HEK293 (cell line): Measurements from ENCODE around the gene SLC38A10.
A peak's percentile ranks its signal among the peaks of the same experiment; 100 is the strongest.

ENCODE experiments used
- CTCF ChIA-PET: fragments of 350-600 bp; formaldehyde crosslinking; extraction: SDS; loops from one replicate; lab custom pipeline; 2021; ENCODE audit warnings: antibody characterized with exemption; lab: Yijun Ruan, JAX
- POLR2A ChIA-PET: fragments of 300-600 bp; formaldehyde crosslinking; extraction: SDS; loops from one replicate; lab custom pipeline; 2020; ENCODE audit warnings: antibody characterized with exemption, inconsistent platforms; lab: Yijun Ruan, JAX
- H3K27ac ChIP-seq: fragments of 200-500 bp; sonication (Bioruptor generic); 2 replicates; pipeline ENCODE4 v1.5.1; 2014; ENCODE audit warnings: low read depth, low read length, control low read depth, inconsistent platforms; ENCODE audit errors: extremely low read depth
- H3K36me3 ChIP-seq, 2 experiments: fragments of 200-500 bp in 1 of 2; sonication (Bioruptor generic) in 1 of 2; 1 replicate in 1 of 2; 2 replicates in 1 of 2; pipeline ENCODE4 v1.5.1; 2014 to 2017; ENCODE audit warnings: inconsistent platforms in 2 of 2, low read length in 2 of 2; ENCODE audit not compliant: control insufficient read depth in 2 of 2, insufficient read depth in 1 of 2
- H3K4me1 ChIP-seq: fragments of 200-500 bp; sonication (Bioruptor generic); 2 replicates; pipeline ENCODE4 v1.5.1; 2014; ENCODE audit warnings: mild to moderate bottlenecking, low read length, inconsistent platforms; ENCODE audit not compliant: control insufficient read depth, insufficient read depth
- H3K4me3 ChIP-seq: 2 replicates; pipeline ENCODE4 v1.5.1; 2011; ENCODE audit warnings: low read depth, mild to moderate bottlenecking, control low read depth, low read length, moderate library complexity
- H3K9me3 ChIP-seq: fragments of 200-500 bp; sonication (Bioruptor generic); 2 replicates; pipeline ENCODE4 v1.5.1; 2014; ENCODE audit warnings: low read depth, low read length, inconsistent platforms; ENCODE audit not compliant: control insufficient read depth, insufficient read depth
- HOXD13 ChIP-seq: sonication (generic); formaldehyde crosslinking; IDR thresholded peaks from 2 replicates; pipeline ENCODE4 v1.8.0; 2022; ENCODE audit warnings: missing genetic modification reagents, borderline replicate concordance
- KLF17 ChIP-seq: fragments of 450-650 bp; formaldehyde crosslinking; IDR thresholded peaks from 2 replicates; pipeline ENCODE4 v1.5.1; 2016; ENCODE audit warnings: missing biosample characterization, missing genetic modification characterization
- PBX3 ChIP-seq: sonication (generic); formaldehyde crosslinking; IDR thresholded peaks from 2 replicates; pipeline ENCODE4 v1.8.1; 2022; ENCODE audit warnings: mild to moderate bottlenecking, moderate library complexity, missing genetic modification reagents
- SCRT2 ChIP-seq: fragments of 450-650 bp; formaldehyde crosslinking; IDR thresholded peaks from 2 replicates; pipeline ENCODE4 v1.5.1; 2016; ENCODE audit warnings: missing biosample characterization, missing genetic modification characterization
- YY1 ChIP-seq: fragments of 450-650 bp; formaldehyde crosslinking; IDR thresholded peaks from 2 replicates; pipeline ENCODE4 v1.5.1; 2018; ENCODE audit warnings: missing biosample characterization, missing genetic modification characterization
- ZNF140 ChIP-seq: fragments of 450-650 bp; formaldehyde crosslinking; IDR thresholded peaks from 2 replicates; pipeline ENCODE4 v1.5.1; 2016; ENCODE audit warnings: missing biosample characterization, missing genetic modification characterization
- ZNF175 ChIP-seq: fragments of 450-650 bp; formaldehyde crosslinking; IDR thresholded peaks from 2 replicates; pipeline ENCODE4 v1.5.1; 2016; ENCODE audit warnings: missing biosample characterization, missing genetic modification characterization
- ZNF184 ChIP-seq: fragments of 450-650 bp; IDR thresholded peaks from 2 replicates; pipeline ENCODE4 v1.5.1; 2018; ENCODE audit warnings: missing biosample characterization, mild to moderate bottlenecking, missing genetic modification characterization
- ZNF223 ChIP-seq: fragments of 450-650 bp; formaldehyde crosslinking; IDR thresholded peaks from 2 replicates; pipeline ENCODE4 v1.5.1; 2016; ENCODE audit warnings: missing biosample characterization, missing genetic modification characterization
- ZNF24 ChIP-seq: fragments of 450-650 bp; formaldehyde crosslinking; IDR thresholded peaks from 2 replicates; pipeline ENCODE4 v1.5.1; 2016; ENCODE audit warnings: missing biosample characterization, missing genetic modification characterization
- ZNF354C ChIP-seq: fragments of 450-650 bp; formaldehyde crosslinking; IDR thresholded peaks from 2 replicates; pipeline ENCODE4 v1.5.1; 2016; ENCODE audit warnings: missing biosample characterization, missing genetic modification characterization, low read depth, borderline replicate concordance
- ZNF394 ChIP-seq: fragments of 450-650 bp; formaldehyde crosslinking; IDR thresholded peaks from 2 replicates; pipeline ENCODE4 v1.5.1; 2016; ENCODE audit warnings: missing biosample characterization, missing genetic modification characterization, mild to moderate bottlenecking, moderate library complexity, borderline replicate concordance
- ZNF513 ChIP-seq: fragments of 450-650 bp; IDR thresholded peaks from 2 replicates; pipeline ENCODE4 v1.5.1; 2018; ENCODE audit warnings: missing biosample characterization, missing genetic modification characterization
- ZNF521 ChIP-seq: fragments of 450-650 bp; formaldehyde crosslinking; IDR thresholded peaks from 2 replicates; pipeline ENCODE4 v1.5.1; 2017; ENCODE audit warnings: missing biosample characterization, mild to moderate bottlenecking, missing genetic modification characterization
- ZNF529 ChIP-seq: fragments of 450-650 bp; formaldehyde crosslinking; IDR thresholded peaks from 2 replicates; pipeline ENCODE4 v1.5.1; 2017; ENCODE audit warnings: missing genetic modification characterization, missing biosample characterization; ENCODE audit not compliant: insufficient replicate concordance
- ZNF544 ChIP-seq: fragments of 450-650 bp; formaldehyde crosslinking; IDR thresholded peaks from 2 replicates; pipeline ENCODE4 v1.5.0; 2017; ENCODE audit warnings: missing biosample characterization, missing genetic modification characterization
- ZNF549 ChIP-seq: fragments of 450-650 bp; IDR thresholded peaks from 2 replicates; pipeline ENCODE4 v1.5.1; 2018; ENCODE audit warnings: missing biosample characterization, missing genetic modification characterization, mild to moderate bottlenecking, inconsistent platforms, moderate library complexity
- ZNF558 ChIP-seq: fragments of 450-650 bp; formaldehyde crosslinking; IDR thresholded peaks from 2 replicates; pipeline ENCODE4 v1.5.1; 2016; ENCODE audit warnings: missing biosample characterization, missing genetic modification characterization
- ZNF585B ChIP-seq: fragments of 450-650 bp; formaldehyde crosslinking; IDR thresholded peaks from 2 replicates; pipeline ENCODE4 v1.5.1; 2016; ENCODE audit warnings: missing biosample characterization, missing genetic modification characterization
- ZNF600 ChIP-seq: fragments of 450-650 bp; formaldehyde crosslinking; IDR thresholded peaks from 2 replicates; pipeline ENCODE4 v1.5.1; 2016; ENCODE audit warnings: missing biosample characterization, missing genetic modification characterization
- ZNF660 ChIP-seq: fragments of 450-650 bp; IDR thresholded peaks from 2 replicates; pipeline ENCODE4 v1.5.1; 2018; ENCODE audit warnings: missing biosample characterization, mild to moderate bottlenecking, missing genetic modification characterization
- ZNF777 ChIP-seq: fragments of 450-650 bp; formaldehyde crosslinking; IDR thresholded peaks from 2 replicates; pipeline ENCODE4 v1.5.1; 2017; ENCODE audit warnings: missing biosample characterization, missing genetic modification characterization, borderline replicate concordance

Gene SLC38A10

GRCh38 chr17:81241648-81242420, 53.3 kb downstream of the SLC38A10 start (continued):
- TF ChIP-seq KLF17 (tag by site-specific recombination) (no peak), ZNF24 (tag by site-specific recombination) (no peak), ZNF140 (tag by site-specific recombination) (no peak), ZNF175 (tag by site-specific recombination) (no peak), ZNF521 (no peak), ZNF223 (no peak), SCRT2 (tag by site-specific recombination) (peak; percentile 100), ZNF558 (no peak)

GRCh38 chr17:81241203-81241602, 53.9 kb downstream of the SLC38A10 start:
- Histone ChIP-seq H3K4me1 (no peaks in the 10 kb centered on the region; the same call in 1 of the 2 replicates), H3K9me3 (no peaks in the 10 kb centered on the region), H3K36me3 (peaks cover 0 to 37% of the 10 kb centered on the region in 2 experiments; a peak in 2 of 3 replicates), H3K4me3 (no peak overlapping the region), H3K27ac (no peak overlapping the region; the same call in 1 of the 2 replicates)
- CTCF ChIA-PET, result interaction anchor here (0.7 to 5.2 kb wide), 4 partner anchors 13 to 333 kb away, joined by 3 to 42 read pairs (median 6); no protein-coding TSS in a partner anchor
- POLR2A ChIA-PET, result interaction anchor here (0.7 to 1.8 kb wide), 3 partner anchors 18 to 776 kb away, joined by 3 to 6 read pairs (median 3); partner anchors contain the start of gene CEP131
- TF ChIP-seq ZNF544 (tag by site-specific recombination) (no peak), ZNF184 (tag by site-specific recombination) (no peak), ZNF394 (no peak), ZNF585B (tag by site-specific recombination) (no peak)

- POLR2A ChIA-PET, result interaction anchor here (0.7 kb wide), 2 partner anchors 98 to 775 kb away, joined by 3 read pairs; no protein-coding TSS in a partner anchor
- Histone ChIP-seq H3K4me3 (no peak overlapping the region), H3K36me3 (peaks cover 0 to 42% of the 10 kb centered on the region in 2 experiments; a peak in 2 of 3 replicates), H3K4me1 (no peaks in the 10 kb centered on the region; the same call in 1 of the 2 replicates), H3K9me3 (no peaks in the 10 kb centered on the region), H3K27ac (no peak overlapping the region; the same call in 1 of the 2 replicates)
- no peak for TF ChIP-seq ZNF660 (tag by site-specific recombination)
- CTCF ChIA-PET, result interaction anchor here (0.7 to 5.2 kb wide), 3 partner anchors 99 to 332 kb away, joined by 3 to 42 read pairs (median 6); no protein-coding TSS in a partner anchor
These were observed 54.3 kb downstream of the SLC38A10 start for GRCh38 chr17:81240761-81241160.

DNA sequence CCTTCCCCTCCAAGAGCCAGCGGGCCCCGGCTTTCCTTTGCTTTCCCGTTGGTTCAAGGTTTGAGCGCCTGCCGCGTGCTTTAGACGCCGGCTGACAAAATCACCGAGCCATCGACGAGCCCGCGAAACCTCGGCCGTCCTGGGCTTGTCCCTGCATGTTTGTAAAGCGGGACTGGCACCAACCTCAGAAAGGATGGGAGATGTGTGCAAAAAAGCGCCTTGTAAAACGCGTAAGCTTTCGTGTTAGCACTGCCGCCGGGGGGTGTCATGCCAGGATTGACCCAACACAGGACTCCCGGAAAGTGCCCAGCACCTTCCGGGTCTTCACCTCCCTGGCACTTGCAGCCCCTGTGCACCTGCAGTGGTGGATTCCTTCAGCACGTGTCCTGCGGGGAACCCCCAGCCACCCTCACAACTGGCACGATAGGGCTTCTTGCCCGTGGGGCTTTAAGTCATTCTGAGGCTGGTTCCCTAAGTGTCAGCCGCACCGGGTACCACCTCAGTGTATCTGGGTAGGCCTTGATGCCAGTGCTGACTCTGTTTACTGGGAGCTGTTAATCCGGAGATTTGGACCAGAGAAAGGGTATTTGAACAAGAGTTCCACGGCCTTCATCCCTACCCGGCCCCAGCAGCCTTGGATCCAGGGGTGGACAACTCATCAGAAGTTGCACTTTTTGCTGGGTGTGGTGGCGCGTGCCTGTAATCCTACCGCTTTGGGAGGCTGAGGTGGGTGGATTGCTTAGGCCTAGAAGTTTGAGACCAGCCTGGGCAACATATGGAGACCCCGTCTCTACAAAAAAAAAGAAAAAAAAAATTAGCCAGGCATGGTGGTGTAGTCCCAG, 55.2 kb downstream of the SLC38A10 start:
- CTCF ChIA-PET, result interaction anchor here (0.7 to 5.2 kb wide), 5 partner anchors 98 to 331 kb away, joined by 3 to 42 read pairs (median 6); no protein-coding TSS in a partner anchor
- peaks cover 6% of the 10 kb centered on the region for H3K4me1 ChIP-seq
- POLR2A ChIA-PET, result interaction anchor here (0.6 to 3.1 kb wide), 17 partner anchors 8 to 728 kb away, joined by 3 to 55 read pairs (median 4); partner anchors contain the start of genes ACTG1, BAHCC1, CEP131 and FAAP100
- H3K4me3 ChIP-seq, result peak overlapping the region; percentile 86
- peaks cover 0 to 41% of the 10 kb centered on the region in 2 experiments; a peak in 2 of 3 replicates for H3K36me3 ChIP-seq
- H3K27ac ChIP-seq, result peak overlapping the region; percentile 92
- no peaks in the 10 kb centered on the region for H3K9me3 ChIP-seq
- no peak for TF ChIP-seq HOXD13
- 0 out of 2 replicates have a peak, but pooled peaks have one; percentile 35 for TF ChIP-seq ZNF777 (tag by site-specific recombination)
- TF ChIP-seq ZNF549 (tag by site-specific recombination), result no peak
- no peak for TF ChIP-seq ZNF529 (tag by site-specific recombination)
- TF ChIP-seq ZNF600 (tag by site-specific recombination), result no peak
- TF ChIP-seq PBX3 (CRISPR knock-in tag), result no peak
- TF ChIP-seq ZNF354C (tag by site-specific recombination), result no peak
- TF ChIP-seq ZNF223, result no peak
- no peak for TF ChIP-seq KLF17 (tag by site-specific recombination)
- TF ChIP-seq YY1 (tag by site-specific recombination), result no peak
- no peak for TF ChIP-seq ZNF513 (tag by site-specific recombination)
